Esophagus muscularis mucosa (tissue), 4 donors: ENCODE measurements around the gene PYROXD2.

Experiments
- EP300 ChIP-seq: sonication (generic); formaldehyde crosslinking; IDR thresholded peaks from one replicate; pipeline ENCODE4 v1.6.1; 2017; ENCODE audit warnings: antibody characterized with exemption
- POLR2AphosphoS5 ChIP-seq, 2 donors: sonication (generic); formaldehyde crosslinking; IDR thresholded peaks; one replicate each; pipeline ENCODE4 v1.6.1; 2017; ENCODE audit warnings: antibody characterized with exemption in 2 of 2
- TF ChIP-seq, protein P1 (sequence below), 3 experiments: fragments of 200-600 bp in 2 of 3; fragments of 450-650 bp in 1 of 3; sonication (generic) in 2 of 3; IDR thresholded peaks; one replicate each; pipeline ENCODE4 v1.5.1; 2017 to 2019; ENCODE audit warnings: antibody characterized with exemption in 3 of 3, mild to moderate bottlenecking in 2 of 3, moderate library complexity in 1 of 3

DNA sequence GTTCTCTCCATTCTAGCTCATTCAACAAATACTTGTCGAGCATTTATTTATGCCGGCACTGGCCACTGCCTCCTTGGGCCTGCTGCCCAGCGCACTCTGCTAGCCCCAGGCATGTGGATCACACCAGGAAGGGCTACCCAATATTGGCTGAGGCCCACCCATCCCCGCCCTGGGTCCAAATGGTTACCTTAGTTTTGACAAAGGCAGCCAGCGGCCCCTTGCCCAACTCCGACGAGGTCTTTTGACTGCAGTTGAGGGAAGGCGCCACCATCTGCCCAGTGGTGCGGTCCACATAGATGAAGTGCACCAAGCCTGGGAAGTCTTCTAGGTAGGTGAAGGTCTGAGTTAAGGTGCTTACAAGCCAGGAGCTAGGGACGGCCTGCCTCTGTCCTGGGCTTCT is 7.2 kb upstream of the PYROXD2 start:
- TF ChIP-seq POLR2AphosphoS5 (IDR thresholded peaks at IDR 0.05) (no peak), EP300 (no peak)
- TF ChIP-seq, protein P1, sequence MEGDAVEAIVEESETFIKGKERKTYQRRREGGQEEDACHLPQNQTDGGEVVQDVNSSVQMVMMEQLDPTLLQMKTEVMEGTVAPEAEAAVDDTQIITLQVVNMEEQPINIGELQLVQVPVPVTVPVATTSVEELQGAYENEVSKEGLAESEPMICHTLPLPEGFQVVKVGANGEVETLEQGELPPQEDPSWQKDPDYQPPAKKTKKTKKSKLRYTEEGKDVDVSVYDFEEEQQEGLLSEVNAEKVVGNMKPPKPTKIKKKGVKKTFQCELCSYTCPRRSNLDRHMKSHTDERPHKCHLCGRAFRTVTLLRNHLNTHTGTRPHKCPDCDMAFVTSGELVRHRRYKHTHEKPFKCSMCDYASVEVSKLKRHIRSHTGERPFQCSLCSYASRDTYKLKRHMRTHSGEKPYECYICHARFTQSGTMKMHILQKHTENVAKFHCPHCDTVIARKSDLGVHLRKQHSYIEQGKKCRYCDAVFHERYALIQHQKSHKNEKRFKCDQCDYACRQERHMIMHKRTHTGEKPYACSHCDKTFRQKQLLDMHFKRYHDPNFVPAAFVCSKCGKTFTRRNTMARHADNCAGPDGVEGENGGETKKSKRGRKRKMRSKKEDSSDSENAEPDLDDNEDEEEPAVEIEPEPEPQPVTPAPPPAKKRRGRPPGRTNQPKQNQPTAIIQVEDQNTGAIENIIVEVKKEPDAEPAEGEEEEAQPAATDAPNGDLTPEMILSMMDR (IDR thresholded peaks at IDR 0.05): no peak
